ENCODE measurements around the gene RFX1.

The RFX1 gene

DNA sequence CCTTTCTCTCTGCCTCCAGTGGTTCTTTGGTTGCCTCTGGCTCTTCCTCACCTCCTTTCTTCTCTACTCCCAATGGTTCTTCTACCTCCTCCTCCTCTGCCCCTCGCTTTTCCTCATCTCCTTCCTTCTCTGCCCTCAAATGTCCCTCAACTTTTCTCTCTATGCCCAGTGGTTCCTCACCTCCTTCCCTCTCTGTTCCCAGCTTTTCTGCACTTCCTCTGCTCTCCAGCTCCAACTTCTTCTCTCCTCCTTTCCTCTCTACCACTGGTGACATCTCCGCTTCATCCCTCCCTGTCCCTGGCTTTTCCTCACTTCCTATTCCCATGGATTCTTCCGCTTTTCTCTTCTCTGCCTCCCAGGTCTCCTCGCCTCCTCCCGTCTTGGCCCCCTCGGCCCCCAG, 48.0 kb upstream of the RFX1 start:
- Histone ChIP-seq H3K9me3 (replicated peaks; ENCODE audit: insufficient read depth, low read length) (no peaks in the 10 kb centered on the region), H3K9me2 (replicated peaks; ENCODE audit: insufficient read depth, low read length) (no peaks in the 10 kb centered on the region), H2AFZ (ENCODE audit: low read length) (no peak overlapping the region), H3K9ac (ENCODE audit: low read length) (no peak overlapping the region), H3F3A (ENCODE audit: insufficient read depth, low read length) (no peaks in the 10 kb centered on the region), H3K79me2 (ENCODE audit: low read length) (no peaks in the 10 kb centered on the region), H3K27ac (ENCODE audit: low read length) (no peak overlapping the region), H3K4me1 (ENCODE audit: low read length) (no peaks in the 10 kb centered on the region; the same call in 1 of the 2 replicates), H3K36me3 (replicated peaks; ENCODE audit: insufficient read depth, low read length) (no peaks in the 10 kb centered on the region), H3K4me3 (ENCODE audit: low read length) (no peak overlapping the region), H3K4me2 (ENCODE audit: low read depth, low read length) (no peak overlapping the region), H3K27me3 (replicated peaks; ENCODE audit: insufficient read depth, low read length) (peaks cover 23% of the 10 kb centered on the region), H4K20me1 (ENCODE audit: insufficient read depth, low read length) (no peaks in the 10 kb centered on the region)
- no peak for DNase-seq
- TF ChIP-seq EZH2phosphoT487 (IDR thresholded peaks at IDR 0.05; ENCODE audit: low read length) = no peak
- no peak for TF ChIP-seq EZH2 (optimal IDR thresholded peaks at IDR 0.05; ENCODE audit: low read depth, low read length)
- no peak for TF ChIP-seq CTCF (IDR thresholded peaks at IDR 0.05; ENCODE audit: low read length)

DNA sequence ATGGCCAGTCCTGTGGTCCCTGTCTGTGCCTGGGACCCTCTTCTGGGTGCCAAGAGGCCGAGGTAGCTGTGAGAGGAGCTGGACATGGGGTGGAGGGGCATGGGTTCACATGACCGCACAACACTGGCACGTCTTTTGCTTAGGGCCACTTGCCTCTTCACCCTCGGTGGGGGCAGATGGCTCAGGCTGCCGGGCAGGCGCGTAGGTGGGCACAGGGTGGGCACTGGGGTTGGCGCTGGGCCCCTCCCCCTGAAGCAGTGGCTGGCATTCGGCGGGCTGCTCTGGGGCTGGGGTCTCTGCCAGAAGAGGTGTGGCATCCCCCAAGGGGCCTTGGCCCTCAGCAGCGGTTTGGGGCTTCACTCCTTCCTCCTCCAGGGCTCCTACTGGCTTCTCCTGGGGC, 47.4 kb upstream of the RFX1 start:
- H3K27me3 ChIP-seq (replicated peaks; ENCODE audit: insufficient read depth, low read length) = peaks cover 17% of the 10 kb centered on the region
- H3K4me3 ChIP-seq (ENCODE audit: low read length) = no peak overlapping the region
- no peak overlapping the region for H2AFZ ChIP-seq (ENCODE audit: low read length)
- no peaks in the 10 kb centered on the region for H3K9me3 ChIP-seq (replicated peaks; ENCODE audit: insufficient read depth, low read length)
- no peak overlapping the region for H3K9ac ChIP-seq (ENCODE audit: low read length)
- H4K20me1 ChIP-seq (ENCODE audit: insufficient read depth, low read length) = no peaks in the 10 kb centered on the region
- no peak for DNase-seq
- H3K9me2 ChIP-seq (replicated peaks; ENCODE audit: insufficient read depth, low read length) = no peaks in the 10 kb centered on the region
- H3K27ac ChIP-seq (ENCODE audit: low read length) = no peak overlapping the region
- no peaks in the 10 kb centered on the region for H3K36me3 ChIP-seq (replicated peaks; ENCODE audit: insufficient read depth, low read length)
- no peaks in the 10 kb centered on the region for H3F3A ChIP-seq (ENCODE audit: insufficient read depth, low read length)
- H3K4me1 ChIP-seq (ENCODE audit: low read length) = no peaks in the 10 kb centered on the region
- H3K79me2 ChIP-seq (ENCODE audit: low read length) = no peaks in the 10 kb centered on the region
- TF ChIP-seq CTCF (IDR thresholded peaks at IDR 0.05; ENCODE audit: low read length) (no peak), EZH2 (optimal IDR thresholded peaks at IDR 0.05; ENCODE audit: low read depth, low read length) (no peak), EZH2phosphoT487 (IDR thresholded peaks at IDR 0.05; ENCODE audit: low read length) (no peak)
- H3K4me2 ChIP-seq (ENCODE audit: low read depth, low read length) = no peak overlapping the region

DNA sequence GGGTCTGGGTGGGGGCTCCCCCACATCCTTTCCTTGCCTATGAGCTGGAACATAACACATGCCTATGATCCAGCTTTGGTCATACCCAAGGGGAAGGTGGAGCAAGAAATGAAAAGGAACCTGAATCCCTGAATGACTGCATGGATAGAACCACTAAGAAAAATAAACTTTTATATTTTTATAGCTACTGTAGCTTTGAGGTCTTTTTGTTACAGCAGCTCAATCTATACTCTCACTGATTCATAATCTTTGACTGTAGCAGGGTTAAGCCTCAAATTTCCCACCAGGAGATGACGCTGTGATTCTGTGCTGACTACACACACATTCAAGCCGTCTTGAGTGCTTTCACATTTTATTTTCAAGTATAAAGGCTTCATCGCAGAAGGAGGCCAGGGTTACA, 46.9 kb upstream of the RFX1 start:
- TF ChIP-seq EZH2 (optimal IDR thresholded peaks at IDR 0.05; ENCODE audit: low read depth, low read length) (no peak), CTCF (IDR thresholded peaks at IDR 0.05; ENCODE audit: low read length) (no peak), EZH2phosphoT487 (IDR thresholded peaks at IDR 0.05; ENCODE audit: low read length) (no peak)
- no peak overlapping the region for H3K27ac ChIP-seq (ENCODE audit: low read length)
- no peaks in the 10 kb centered on the region for H3K9me2 ChIP-seq (replicated peaks; ENCODE audit: insufficient read depth, low read length)
- no peaks in the 10 kb centered on the region for H3K36me3 ChIP-seq (replicated peaks; ENCODE audit: insufficient read depth, low read length)
- H4K20me1 ChIP-seq (ENCODE audit: insufficient read depth, low read length) = no peaks in the 10 kb centered on the region
- no peak overlapping the region for H3K4me2 ChIP-seq (ENCODE audit: low read depth, low read length)
- no peak overlapping the region for H3K4me3 ChIP-seq (ENCODE audit: low read length)
- H3F3A ChIP-seq (ENCODE audit: insufficient read depth, low read length) = no peaks in the 10 kb centered on the region
- no peaks in the 10 kb centered on the region for H3K9me3 ChIP-seq (replicated peaks; ENCODE audit: insufficient read depth, low read length)
- no peak overlapping the region for H2AFZ ChIP-seq (ENCODE audit: low read length)
- H3K4me1 ChIP-seq (ENCODE audit: low read length) = no peaks in the 10 kb centered on the region
- peaks cover 12% of the 10 kb centered on the region for H3K27me3 ChIP-seq (replicated peaks; ENCODE audit: insufficient read depth, low read length)
- DNase-seq = no peak
- no peak overlapping the region for H3K9ac ChIP-seq (ENCODE audit: low read length)
- no peaks in the 10 kb centered on the region for H3K79me2 ChIP-seq (ENCODE audit: low read length)

Measured in MM.1S (cell line).